ENCODE measurements around the gene TMEM51. TPM values are rescaled to one million over a fixed set of nuclear protein-coding genes. Genes with fewer than 3 reads are reported as not detected.

The TMEM51 gene
- total RNA-seq, 3 donors from 2014 or later, result 1.6 to 26.3 (median 10.8) TPM

GRCh38 chr1:15115542-15116330, 37.8 kb upstream of the TMEM51 start:
- no peak for DNase-seq (ENCODE audit: low spot score in 2 of 2)
- Histone ChIP-seq H3K4me3 (no peak overlapping the region), H3K27ac (no peak overlapping the region), H3K36me3 (no peaks in the 10 kb centered on the region), H3K27me3 (no peaks in the 10 kb centered on the region), H3K9me3 (no peaks in the 10 kb centered on the region), H3K4me1 (no peaks in the 10 kb centered on the region)
- intact Hi-C loops (cut with DNase I; ENCODE audit: low total_unique reads), result no loop called here
- TF ChIP-seq POLR2A (IDR thresholded peaks at IDR 0.05), result no peak
- TF ChIP-seq CTCF (IDR thresholded peaks at IDR 0.05), result no peak
- no peak for TF ChIP-seq POLR2AphosphoS5 (IDR thresholded peaks at IDR 0.05)

DNA sequence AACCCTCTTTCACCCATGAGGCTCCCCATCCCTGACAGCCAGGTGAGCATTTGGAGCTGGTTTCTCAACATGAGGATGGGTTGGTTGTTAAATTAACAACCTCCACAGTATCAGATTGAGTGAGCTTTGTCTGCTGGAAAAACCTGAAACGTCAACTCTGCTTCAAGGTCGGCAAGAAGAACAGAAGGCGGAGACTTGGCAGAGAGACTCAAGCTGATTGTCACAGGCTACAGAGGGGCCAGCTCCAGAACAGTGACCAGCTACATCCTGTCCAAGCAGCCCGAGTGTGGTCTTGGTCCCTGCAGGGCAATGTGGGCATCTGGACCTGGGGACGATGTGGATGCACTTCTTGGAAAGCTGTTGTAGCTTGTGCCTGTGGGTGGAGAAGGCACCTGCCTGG, 36.6 kb upstream of the TMEM51 start:
- no peaks in the 10 kb centered on the region for H3K4me1 ChIP-seq
- no peak for TF ChIP-seq CTCF (IDR thresholded peaks at IDR 0.05)
- H3K36me3 ChIP-seq, result no peaks in the 10 kb centered on the region
- no peak for DNase-seq (ENCODE audit: low spot score in 2 of 2)
- no peaks in the 10 kb centered on the region for H3K27me3 ChIP-seq
- H3K27ac ChIP-seq, result no peak overlapping the region
- H3K4me3 ChIP-seq, result no peak overlapping the region
- H3K9me3 ChIP-seq, result no peaks in the 10 kb centered on the region
- intact Hi-C loops (cut with DNase I; ENCODE audit: low total_unique reads), result no loop called here

GRCh38 chr1:15117671-15118325, 35.7 kb upstream of the TMEM51 start:
- no peak overlapping the region for H3K4me3 ChIP-seq
- intact Hi-C loops (cut with DNase I; ENCODE audit: low total_unique reads), result no loop called here
- no peaks in the 10 kb centered on the region for H3K27me3 ChIP-seq
- no peak overlapping the region for H3K27ac ChIP-seq
- no peak for DNase-seq (ENCODE audit: low spot score in 2 of 2)
- TF ChIP-seq POLR2AphosphoS5 (IDR thresholded peaks at IDR 0.05), result no peak
- no peak for TF ChIP-seq POLR2A (IDR thresholded peaks at IDR 0.05)
- no peak for TF ChIP-seq CTCF (IDR thresholded peaks at IDR 0.05)
- no peaks in the 10 kb centered on the region for H3K9me3 ChIP-seq
- no peaks in the 10 kb centered on the region for H3K36me3 ChIP-seq
- no peaks in the 10 kb centered on the region for H3K4me1 ChIP-seq

GRCh38 chr1:15118579-15118978, 35.0 kb upstream of the TMEM51 start:
- TF ChIP-seq POLR2AphosphoS5 (IDR thresholded peaks at IDR 0.05) (no peak), POLR2A (IDR thresholded peaks at IDR 0.05) (no peak), CTCF (IDR thresholded peaks at IDR 0.05) (no peak)
- intact Hi-C loops (cut with DNase I; ENCODE audit: low total_unique reads), result no loop called here
- Histone ChIP-seq H3K4me3 (no peak overlapping the region), H3K27ac (no peak overlapping the region), H3K9me3 (no peaks in the 10 kb centered on the region), H3K36me3 (no peaks in the 10 kb centered on the region), H3K27me3 (no peaks in the 10 kb centered on the region), H3K4me1 (no peaks in the 10 kb centered on the region)
- no peak for DNase-seq (ENCODE audit: low spot score in 2 of 2)

DNA sequence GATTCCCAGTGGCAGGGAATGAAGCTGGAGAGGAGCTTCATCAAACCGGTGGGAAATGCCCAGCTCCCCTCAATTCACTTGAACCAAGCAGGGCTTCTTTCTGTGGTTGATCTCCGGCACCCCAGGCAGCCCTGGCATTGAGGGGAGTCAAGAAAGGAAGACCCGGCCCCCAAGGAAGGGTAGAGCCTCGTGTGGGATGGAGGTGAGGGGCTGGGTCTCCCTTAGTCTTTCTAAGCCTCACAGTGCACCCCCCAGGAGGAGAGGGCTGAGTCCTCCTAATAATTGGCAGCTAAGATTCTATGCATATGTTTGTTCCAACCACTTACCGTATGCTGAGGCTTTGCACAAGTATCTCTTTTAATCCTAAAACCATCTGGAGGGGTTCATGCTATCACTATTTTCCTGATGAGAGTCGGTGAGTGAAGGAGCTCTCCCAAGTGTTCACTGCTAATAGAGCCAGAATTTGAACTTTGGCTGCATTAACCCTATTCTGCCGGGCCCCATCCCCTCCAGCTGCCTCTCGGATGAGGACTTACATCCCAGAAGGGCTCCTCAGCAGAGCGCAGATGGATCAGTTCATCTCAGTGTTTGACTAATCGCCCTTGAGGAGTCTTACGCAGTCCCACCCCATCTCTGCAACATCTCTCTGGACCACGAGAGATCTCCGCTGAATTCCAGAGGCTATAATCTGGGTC, 33.1 kb upstream of the TMEM51 start:
- H3K36me3 ChIP-seq, result no peaks in the 10 kb centered on the region
- no peaks in the 10 kb centered on the region for H3K4me1 ChIP-seq
- H3K9me3 ChIP-seq, result no peaks in the 10 kb centered on the region
- H3K27me3 ChIP-seq, result no peaks in the 10 kb centered on the region
- no peak overlapping the region for H3K27ac ChIP-seq
- H3K4me3 ChIP-seq, result no peak overlapping the region
- TF ChIP-seq CTCF (IDR thresholded peaks at IDR 0.05), result no peak
- no peak for TF ChIP-seq POLR2A (IDR thresholded peaks at IDR 0.05)
- no peak for TF ChIP-seq POLR2AphosphoS5 (IDR thresholded peaks at IDR 0.05)
- DNase-seq (ENCODE audit: low spot score in 2 of 2), result no peak
- intact Hi-C loops (cut with DNase I; ENCODE audit: low total_unique reads), result loop anchor here (10.0 kb wide), 1 partner anchor 164 kb away; no protein-coding TSS in a partner anchor

Measured in breast epithelium (tissue), 4 donors.